Mesenchymal stem cell (in vitro differentiated cells and primary cell): ENCODE measurements around the gene MXI1.

ENCODE experiments used
- DNase-seq: peaks from one replicate; pipeline ENCODE4 v3.0.0-alpha.2; 2013
- H2AFZ ChIP-seq: one replicate; pipeline ENCODE4 v1.6.1; 2013; ENCODE audit warnings: low read depth, mild to moderate bottlenecking, control low read depth, inconsistent platforms, low read length, moderate library complexity
- H2AK5ac ChIP-seq: 2 replicates; pipeline ENCODE4 v1.6.1; 2013; ENCODE audit warnings: low read length, moderate library complexity, mild to moderate bottlenecking, inconsistent platforms; ENCODE audit not compliant: severe bottlenecking
- H2BK120ac ChIP-seq: one replicate; pipeline ENCODE4 v1.6.1; 2013; ENCODE audit warnings: low read depth, mild to moderate bottlenecking, inconsistent platforms, low read length, moderate library complexity
- H2BK12ac ChIP-seq, 2 experiments: one replicate each; pipeline ENCODE4 v1.6.1; 2013; ENCODE audit warnings: inconsistent platforms in 2 of 2, low read length in 2 of 2, mild to moderate bottlenecking in 2 of 2, moderate library complexity in 2 of 2, control low read depth in 1 of 2
- H2BK15ac ChIP-seq: one replicate; pipeline ENCODE4 v1.6.1; 2013; ENCODE audit warnings: mild to moderate bottlenecking, low read depth, inconsistent platforms; ENCODE audit not compliant: poor library complexity, severe bottlenecking
- H2BK5ac ChIP-seq: 2 replicates; pipeline ENCODE4 v1.6.1; 2013; ENCODE audit warnings: low read depth, mild to moderate bottlenecking, low read length, control low read depth, inconsistent platforms; ENCODE audit not compliant: poor library complexity, severe bottlenecking
- H3K14ac ChIP-seq, 2 experiments: one replicate each; pipeline ENCODE4 v1.6.1; 2013; ENCODE audit warnings: inconsistent platforms in 2 of 2, low read length in 2 of 2, control low read depth in 1 of 2, mild to moderate bottlenecking in 1 of 2, moderate library complexity in 1 of 2
- H3K18ac ChIP-seq, 2 experiments: one replicate each; pipeline ENCODE4 v1.6.1; 2013; ENCODE audit warnings: inconsistent platforms in 2 of 2, low read length in 2 of 2, control low read depth in 1 of 2, low read depth in 1 of 2, mild to moderate bottlenecking in 1 of 2
- H3K23ac ChIP-seq, 2 experiments: one replicate each; pipeline ENCODE4 v1.6.1; 2013; ENCODE audit warnings: inconsistent platforms in 2 of 2, low read length in 2 of 2, mild to moderate bottlenecking in 2 of 2, moderate library complexity in 2 of 2, control low read depth in 1 of 2
- H3K27ac ChIP-seq: 2 replicates; pipeline ENCODE4 v1.5.1; 2013; ENCODE audit warnings: mild to moderate bottlenecking, moderate library complexity, low read length, control low read depth, inconsistent platforms; ENCODE audit not compliant: poor library complexity, severe bottlenecking
- H3K27me3 ChIP-seq, 2 experiments: 2 replicates each; pipeline versions ENCODE4 v1.6.1 to v1.7.0; 2013; ENCODE audit warnings: low read length in 2 of 2, mild to moderate bottlenecking in 2 of 2, moderate library complexity in 2 of 2, control low read depth in 1 of 2, inconsistent platforms in 1 of 2; ENCODE audit not compliant: control insufficient read depth in 1 of 2, insufficient read depth in 1 of 2
- H3K36me3 ChIP-seq, 2 experiments: 2 replicates each; pipeline versions ENCODE4 v1.6.1 to v1.7.0; 2013; ENCODE audit warnings: low read length in 2 of 2, control low read depth in 1 of 2, inconsistent platforms in 1 of 2, low read depth in 1 of 2, mild to moderate bottlenecking in 1 of 2; ENCODE audit not compliant: insufficient read depth in 2 of 2, control insufficient read depth in 1 of 2
- H3K4ac ChIP-seq, 2 experiments: one replicate each; pipeline ENCODE4 v1.6.1; 2013; ENCODE audit warnings: inconsistent platforms in 2 of 2, low read length in 2 of 2, mild to moderate bottlenecking in 2 of 2, moderate library complexity in 2 of 2, control low read depth in 1 of 2, low read depth in 1 of 2
- H3K4me1 ChIP-seq: 2 replicates; pipeline ENCODE4 v1.6.1; 2013; ENCODE audit warnings: low read depth, low read length, control low read depth; ENCODE audit not compliant: control insufficient read depth, insufficient read depth
- H3K4me2 ChIP-seq: 2 replicates; pipeline ENCODE4 v1.6.1; 2013; ENCODE audit warnings: low read length, mild to moderate bottlenecking, inconsistent platforms; ENCODE audit not compliant: poor library complexity, severe bottlenecking
- H3K4me3 ChIP-seq, 2 experiments: 2 replicates each; pipeline versions ENCODE4 v1.5.1 to v1.7.0; 2013; ENCODE audit warnings: low read length in 2 of 2, mild to moderate bottlenecking in 2 of 2, control low read depth in 1 of 2, low read depth in 1 of 2; ENCODE audit not compliant: insufficient read depth in 1 of 2
- H3K79me1 ChIP-seq: replicated peaks from 2 replicates; pipeline ENCODE4 v1.6.1; 2013; ENCODE audit warnings: mild to moderate bottlenecking, control low read depth, low read length, inconsistent platforms; ENCODE audit not compliant: poor library complexity, severe bottlenecking
- H3K9ac ChIP-seq: 2 replicates; pipeline ENCODE4 v1.7.0; 2013; ENCODE audit warnings: mild to moderate bottlenecking, low read length, moderate library complexity
- H3K9me3 ChIP-seq: 2 replicates; pipeline ENCODE4 v1.7.0; 2013; ENCODE audit warnings: mild to moderate bottlenecking, low read length; ENCODE audit not compliant: control insufficient read depth
- H4K8ac ChIP-seq: one replicate; pipeline ENCODE4 v1.6.1; 2013; ENCODE audit warnings: inconsistent platforms, mild to moderate bottlenecking, low read length, moderate library complexity
- H4K91ac ChIP-seq: one replicate; pipeline ENCODE4 v1.6.1; 2013; ENCODE audit warnings: mild to moderate bottlenecking, low read length, inconsistent platforms
- WGBS: methylation state at CpG from one replicate; pipeline ENCODE4 v1.1.7; 2013; ENCODE audit warnings: mixed read lengths; 5-methylcytosine and 5-hydroxymethylcytosine counted together

Gene MXI1

DNA sequence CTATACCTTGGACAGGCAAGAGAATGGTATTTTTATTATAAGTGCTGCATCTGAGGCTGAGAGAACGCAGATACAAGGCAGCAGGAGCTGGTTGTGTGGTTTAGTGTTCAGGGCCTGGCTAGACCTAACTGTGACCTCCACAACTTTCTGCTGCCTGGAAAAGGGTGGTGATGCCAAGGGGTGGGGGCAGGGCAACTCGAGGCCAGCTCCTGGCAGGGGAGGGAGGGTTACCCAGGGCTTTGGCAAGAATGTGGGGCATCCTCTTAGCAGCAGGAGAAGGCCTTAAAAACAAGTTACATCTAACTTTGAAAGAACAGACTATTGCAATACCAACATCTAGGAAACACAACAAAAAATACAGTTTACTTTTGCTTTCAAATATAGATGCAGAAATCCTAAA, 13.0 kb downstream of the MXI1 start:
- H3K27me3 ChIP-seq = no peaks in the 10 kb centered on the region
- no peak overlapping the region for H2AFZ ChIP-seq
- peaks cover 6% of the 10 kb centered on the region for H3K4me1 ChIP-seq
- no peak overlapping the region for H2BK12ac ChIP-seq
- H3K79me1 ChIP-seq = peaks cover 13% of the 10 kb centered on the region
- no peak overlapping the region for H3K9ac ChIP-seq
- no peak overlapping the region for H2BK15ac ChIP-seq
- H3K18ac ChIP-seq = no peak overlapping the region
- H3K4ac ChIP-seq = no peak overlapping the region
- H3K9me3 ChIP-seq = no peaks in the 10 kb centered on the region
- H3K23ac ChIP-seq = no peak overlapping the region
- H3K36me3 ChIP-seq = no peaks in the 10 kb centered on the region
- no peak overlapping the region for H3K14ac ChIP-seq
- H2BK5ac ChIP-seq = no peak overlapping the region
- no peak overlapping the region for H2AK5ac ChIP-seq
- no peak overlapping the region for H4K8ac ChIP-seq
- no peak overlapping the region for H3K4me2 ChIP-seq
- H3K4me3 ChIP-seq = no peak overlapping the region
- DNase-seq = no peak
- no peak overlapping the region for H3K27ac ChIP-seq
- H4K91ac ChIP-seq = no peak overlapping the region
- WGBS = 86% methylated on average over 1 of the region's 2 CpGs
- no peak overlapping the region for H2BK120ac ChIP-seq

DNA sequence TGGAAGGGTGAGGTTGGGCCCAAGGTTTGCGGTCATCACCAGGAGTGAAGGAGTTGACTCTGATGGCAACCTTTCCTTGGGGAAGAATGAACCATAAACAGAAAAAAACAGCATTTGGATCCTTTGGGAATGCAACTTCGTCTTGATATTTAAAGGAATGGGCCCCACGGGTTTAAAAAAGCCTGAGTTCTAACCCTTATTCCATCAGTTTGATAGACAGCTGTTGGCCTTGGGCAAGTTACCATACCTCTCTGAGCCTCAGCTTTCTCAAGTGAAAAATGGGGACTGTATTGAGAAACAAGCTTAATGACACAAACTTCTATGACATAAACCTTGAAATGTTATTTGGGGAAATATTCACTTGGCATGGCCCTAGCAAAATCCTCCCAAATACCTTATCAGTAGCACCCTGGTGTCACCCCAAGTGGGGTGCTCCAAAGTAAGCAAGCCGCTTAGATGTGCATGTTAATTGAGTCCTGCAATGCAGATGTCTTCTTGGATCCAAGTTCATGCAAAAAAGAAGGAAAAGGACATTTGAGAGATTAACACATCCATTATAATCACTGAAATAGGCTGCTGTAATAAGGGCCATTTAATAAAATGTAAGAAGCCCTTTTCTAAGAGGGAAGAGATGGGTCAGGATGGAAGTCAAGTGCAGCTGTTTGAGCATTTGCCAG, 13.8 kb downstream of the MXI1 start:
- peaks cover 11% of the 10 kb centered on the region for H3K79me1 ChIP-seq
- no peak overlapping the region for H2AK5ac ChIP-seq
- H3K4me2 ChIP-seq = peak overlapping the region; percentile 75
- H2BK5ac ChIP-seq = no peak overlapping the region
- 76% methylated on average over 3 of the region's 4 CpGs for WGBS
- no peak overlapping the region for H2BK12ac ChIP-seq
- no peak overlapping the region for H3K18ac ChIP-seq
- H3K14ac ChIP-seq = no peak overlapping the region
- no peak overlapping the region for H2AFZ ChIP-seq
- peak overlapping the region in 1 of 2 experiments; percentile 79 for H3K4me3 ChIP-seq
- H3K4me1 ChIP-seq = peaks cover 6% of the 10 kb centered on the region
- H4K8ac ChIP-seq = no peak overlapping the region
- H3K9me3 ChIP-seq = no peaks in the 10 kb centered on the region
- no peak overlapping the region for H3K27ac ChIP-seq
- DNase-seq = no peak
- H4K91ac ChIP-seq = no peak overlapping the region
- H2BK15ac ChIP-seq = no peak overlapping the region
- no peak overlapping the region for H3K23ac ChIP-seq
- no peak overlapping the region for H2BK120ac ChIP-seq
- H3K4ac ChIP-seq = no peak overlapping the region
- H3K27me3 ChIP-seq = no peaks in the 10 kb centered on the region
- H3K36me3 ChIP-seq = no peaks in the 10 kb centered on the region
- peak overlapping the region; percentile 88 for H3K9ac ChIP-seq

DNA sequence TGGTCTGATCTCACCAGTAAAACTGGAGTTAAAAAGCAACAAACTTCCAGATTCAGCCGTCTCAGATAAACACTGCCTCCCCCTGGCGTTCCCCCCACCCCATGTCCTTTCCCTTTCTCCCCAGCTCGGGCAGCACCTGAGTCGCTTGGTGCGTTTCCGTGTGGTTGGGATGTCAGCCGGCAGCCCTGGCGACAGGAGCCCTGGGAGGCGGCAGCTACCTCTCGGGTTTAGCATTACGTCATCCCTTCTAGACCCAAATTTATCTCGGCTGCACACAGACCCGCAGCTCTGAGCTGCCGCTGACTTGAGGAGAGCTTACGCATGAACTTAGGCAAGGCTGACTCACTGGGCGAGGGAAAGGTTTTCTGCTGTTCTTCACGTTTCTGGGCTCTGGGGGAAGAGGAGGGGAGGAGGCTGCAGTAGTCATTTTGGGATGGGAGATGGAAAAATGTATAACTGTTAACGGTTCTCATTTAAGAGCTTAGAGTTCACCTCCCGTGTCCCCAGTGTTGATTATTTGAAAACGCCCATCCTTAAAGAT, 14.4 kb downstream of the MXI1 start:
- no peak overlapping the region for H2AK5ac ChIP-seq
- H3K4me1 ChIP-seq = peaks cover 6% of the 10 kb centered on the region
- no peak overlapping the region for H2BK5ac ChIP-seq
- no peak overlapping the region for H3K4ac ChIP-seq
- no peaks in the 10 kb centered on the region for H3K9me3 ChIP-seq
- no peak overlapping the region for H3K27ac ChIP-seq
- H3K4me2 ChIP-seq = peak overlapping the region; percentile 75
- peak; percentile 93 for DNase-seq
- no peak overlapping the region for H2BK120ac ChIP-seq
- peak overlapping the region; percentile 88 for H3K9ac ChIP-seq
- no peak overlapping the region for H2BK12ac ChIP-seq
- H3K27me3 ChIP-seq = no peaks in the 10 kb centered on the region
- H3K18ac ChIP-seq = no peak overlapping the region
- peaks cover 11% of the 10 kb centered on the region for H3K79me1 ChIP-seq
- WGBS = 4% methylated on average over 18 of the region's 20 CpGs
- H4K91ac ChIP-seq = no peak overlapping the region
- H2AFZ ChIP-seq = no peak overlapping the region
- no peaks in the 10 kb centered on the region for H3K36me3 ChIP-seq
- H3K14ac ChIP-seq = no peak overlapping the region
- peak overlapping the region; percentile 38 to 79 for H3K4me3 ChIP-seq
- H2BK15ac ChIP-seq = no peak overlapping the region
- no peak overlapping the region for H3K23ac ChIP-seq
- H4K8ac ChIP-seq = no peak overlapping the region

DNA sequence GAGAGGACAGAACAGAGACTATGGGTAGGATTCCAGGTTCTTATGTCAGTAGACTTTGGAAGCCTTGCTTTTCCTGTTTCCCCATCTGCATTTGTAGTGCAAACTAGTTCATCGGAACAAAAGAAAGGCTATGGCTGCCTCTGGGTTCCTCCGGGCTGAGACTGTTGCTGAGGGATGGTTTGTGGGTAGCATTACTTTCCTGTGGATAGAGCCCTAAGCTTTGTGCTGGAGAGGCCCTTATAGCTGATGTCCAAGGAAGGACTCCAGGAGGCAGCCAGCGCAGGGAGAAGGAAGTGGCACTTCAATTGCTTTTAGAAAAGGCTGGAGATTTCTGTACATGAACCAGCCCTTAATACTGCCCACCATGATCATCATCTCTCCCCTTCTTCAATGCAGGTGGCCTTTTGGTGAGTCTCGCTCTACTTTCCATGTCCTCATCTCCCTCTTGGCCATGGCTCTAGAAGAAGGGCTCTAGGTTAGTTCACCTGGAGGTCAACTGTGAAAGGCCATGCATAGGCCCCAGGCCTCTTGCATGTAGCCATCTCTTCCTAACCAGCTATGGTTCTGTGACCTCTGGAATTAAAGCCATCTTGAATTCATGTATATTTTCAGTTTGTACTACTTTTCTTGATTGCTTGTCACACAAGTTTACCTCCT, 15.4 kb downstream of the MXI1 start:
- Histone ChIP-seq H2BK12ac (no peak overlapping the region), H2AK5ac (no peak overlapping the region), H3K4ac (no peak overlapping the region), H3K9me3 (no peaks in the 10 kb centered on the region), H2BK5ac (no peak overlapping the region), H2AFZ (no peak overlapping the region), H4K8ac (no peak overlapping the region), H3K9ac (peak overlapping the region; percentile 88), H4K91ac (no peak overlapping the region), H3K23ac (no peak overlapping the region), H3K4me1 (peaks cover 9% of the 10 kb centered on the region), H3K27me3 (no peaks in the 10 kb centered on the region), H2BK120ac (no peak overlapping the region), H3K36me3 (no peaks in the 10 kb centered on the region), H3K4me2 (no peak overlapping the region), H3K4me3 (peak overlapping the region in 1 of 2 experiments; percentile 79), H3K18ac (no peak overlapping the region), H3K14ac (no peak overlapping the region), H3K27ac (no peak overlapping the region), H2BK15ac (no peak overlapping the region), H3K79me1 (peaks cover 6% of the 10 kb centered on the region)
- WGBS = 90% methylated on average over 4 of the region's 4 CpGs
- no peak for DNase-seq
